GM19240 (cell line): ENCODE measurements around the gene CRAMP1.

Experiments
- DNase-seq: peaks from one replicate; pipeline ENCODE4 v3.0.0; 2011; ENCODE audit warnings: low spot score; ENCODE audit not compliant: insufficient read length

CRAMP1 gene

DNA sequence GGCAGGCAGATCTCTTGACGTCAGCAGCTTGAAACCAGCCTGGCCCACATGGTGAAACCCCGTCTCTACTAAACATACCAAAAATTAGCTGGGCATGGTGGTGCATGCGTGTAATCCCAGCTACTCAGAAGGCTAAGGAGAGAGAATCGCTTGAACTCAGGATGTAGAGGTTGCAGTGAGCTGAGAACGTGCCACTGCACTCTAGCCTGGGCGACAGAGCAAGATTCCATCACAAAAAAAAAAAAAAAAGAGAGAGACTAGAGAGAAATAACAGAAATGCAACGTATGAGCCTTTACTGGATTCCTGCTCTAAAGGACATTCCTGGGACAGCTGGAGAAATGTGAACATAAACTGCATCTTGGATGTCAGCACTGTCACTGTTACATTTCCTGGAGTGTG is 11.1 kb upstream of the CRAMP1 start:
- no peak for DNase-seq

GRCh38 chr16:1601489-1601888 is 10.7 kb upstream of the CRAMP1 start:
- no peak for DNase-seq

- DNase-seq = no peak
Measured at GRCh38 chr16:1602285-1602684, 9.9 kb upstream of the CRAMP1 start.

GRCh38 chr16:1606774-1607173 is 5.4 kb upstream of the CRAMP1 start:
- no peak for DNase-seq

- no peak for DNase-seq
Measured at GRCh38 chr16:1607971-1608370, 4.2 kb upstream of the CRAMP1 start.

DNA sequence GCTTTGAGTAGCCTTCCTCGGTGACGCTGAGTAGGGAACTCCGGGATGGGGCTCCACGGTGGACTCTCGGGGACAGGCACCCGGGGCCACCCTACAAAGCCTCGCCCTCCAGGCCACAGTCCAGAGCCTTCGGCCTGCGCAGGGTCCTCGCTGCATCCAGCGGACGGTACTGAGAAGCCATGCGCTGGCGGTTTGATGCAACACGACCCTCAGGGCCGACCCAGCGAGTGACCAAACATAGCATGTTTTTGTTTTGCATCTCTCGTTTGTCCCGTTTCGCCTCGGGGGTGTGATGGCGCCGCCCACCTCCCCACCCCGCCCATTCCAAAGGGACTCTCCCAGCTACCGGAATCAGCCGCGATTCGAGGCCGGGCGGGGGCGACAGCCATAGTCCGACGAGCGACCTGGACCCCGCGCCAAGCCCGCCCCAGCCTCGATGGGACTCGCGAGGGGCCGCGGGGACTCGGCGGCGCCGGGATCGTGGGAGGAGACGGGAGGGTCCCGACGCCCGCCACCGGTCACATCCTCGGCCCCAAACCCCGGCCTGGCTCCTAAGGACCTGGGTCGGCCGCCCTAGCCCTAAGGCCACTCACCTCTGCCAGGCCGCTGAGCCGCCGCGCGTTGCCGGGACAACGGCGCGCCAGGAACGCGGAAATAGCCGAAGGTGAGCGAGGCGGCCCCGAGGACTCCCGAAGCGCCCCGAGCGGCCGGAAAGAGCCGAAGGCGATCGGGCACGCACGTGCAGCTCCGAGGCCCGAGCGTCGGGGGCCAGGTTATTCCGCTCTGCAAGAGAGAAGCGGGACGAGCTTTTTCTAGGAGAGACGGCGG is 1.9 kb upstream of the CRAMP1 start:
- peak; percentile 82 for DNase-seq

GRCh38 chr16:1610899-1611632 is 1.1 kb upstream of the CRAMP1 start:
- no peak for DNase-seq

GRCh38 chr16:1613211-1613622 is 1.1 kb downstream of the CRAMP1 start:
- DNase-seq = no peak

DNA sequence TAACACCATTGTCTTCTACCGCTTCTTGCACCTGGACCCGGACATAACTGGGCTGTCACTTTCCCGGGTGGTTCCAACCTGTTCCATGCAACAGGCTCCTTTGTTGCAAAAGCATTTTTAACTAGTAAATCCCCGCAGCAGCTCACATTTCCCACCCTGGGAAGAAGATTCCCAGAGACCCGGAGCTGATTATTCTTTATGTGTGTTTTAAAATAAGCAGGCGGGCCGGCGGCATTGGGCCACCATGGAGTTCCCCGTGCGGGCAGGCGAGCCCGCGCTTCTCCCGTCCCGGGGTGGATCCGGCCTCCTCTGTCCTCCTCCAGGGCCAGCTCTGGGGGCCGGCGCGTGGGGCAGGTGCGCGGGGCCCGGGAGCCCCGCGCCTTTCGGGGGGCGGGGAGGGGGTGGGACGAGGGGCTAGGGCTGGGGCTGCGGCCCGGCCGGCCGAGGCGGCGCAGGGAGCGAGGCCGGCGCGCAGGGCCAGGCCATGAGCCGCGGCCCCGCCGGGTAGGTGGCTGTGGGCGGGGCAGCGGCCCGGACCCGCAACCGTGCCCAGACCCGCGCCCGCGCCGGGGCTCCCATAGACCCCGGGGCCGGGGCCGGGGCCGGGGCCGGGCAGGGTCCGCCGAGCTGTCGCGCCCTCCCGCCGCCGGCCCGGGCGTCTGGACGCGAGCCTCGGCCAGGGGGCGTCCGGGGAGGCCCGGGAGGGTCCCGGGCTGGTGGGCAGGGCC is 1.7 kb downstream of the CRAMP1 start:
- no peak for DNase-seq

GRCh38 chr16:1614456-1615102 is 2.4 kb downstream of the CRAMP1 start:
- DNase-seq = no peak

DNA sequence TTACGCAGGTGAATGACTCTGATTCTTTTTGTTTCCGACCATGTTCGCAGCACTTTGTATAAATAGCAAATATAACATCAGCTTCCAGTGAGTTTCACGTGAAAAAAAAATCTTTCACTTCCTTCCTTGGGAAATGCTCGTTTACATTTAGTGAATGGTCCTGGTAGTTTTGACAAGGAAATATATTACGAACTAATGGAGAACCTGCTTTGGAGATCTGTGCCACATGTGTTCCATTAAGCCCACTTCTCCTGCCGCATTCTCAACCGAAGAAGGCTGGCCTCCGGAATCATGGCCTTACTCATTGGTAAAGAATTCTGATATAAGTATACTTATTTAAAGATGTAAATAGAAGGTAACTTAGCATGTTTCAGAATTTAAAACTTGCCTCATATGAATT is 3.6 kb downstream of the CRAMP1 start:
- DNase-seq = no peak

- no peak for DNase-seq
Measured at GRCh38 chr16:1619976-1620375, 7.8 kb downstream of the CRAMP1 start.

- no peak for DNase-seq
Measured at GRCh38 chr16:1620391-1620790, 8.2 kb downstream of the CRAMP1 start.

- DNase-seq = no peak
Measured at GRCh38 chr16:1621851-1622250, 9.7 kb downstream of the CRAMP1 start.

GRCh38 chr16:1626327-1626726 is 14.2 kb downstream of the CRAMP1 start:
- DNase-seq = no peak

- DNase-seq = no peak
Measured at GRCh38 chr16:1626776-1627175, 14.6 kb downstream of the CRAMP1 start.

DNA sequence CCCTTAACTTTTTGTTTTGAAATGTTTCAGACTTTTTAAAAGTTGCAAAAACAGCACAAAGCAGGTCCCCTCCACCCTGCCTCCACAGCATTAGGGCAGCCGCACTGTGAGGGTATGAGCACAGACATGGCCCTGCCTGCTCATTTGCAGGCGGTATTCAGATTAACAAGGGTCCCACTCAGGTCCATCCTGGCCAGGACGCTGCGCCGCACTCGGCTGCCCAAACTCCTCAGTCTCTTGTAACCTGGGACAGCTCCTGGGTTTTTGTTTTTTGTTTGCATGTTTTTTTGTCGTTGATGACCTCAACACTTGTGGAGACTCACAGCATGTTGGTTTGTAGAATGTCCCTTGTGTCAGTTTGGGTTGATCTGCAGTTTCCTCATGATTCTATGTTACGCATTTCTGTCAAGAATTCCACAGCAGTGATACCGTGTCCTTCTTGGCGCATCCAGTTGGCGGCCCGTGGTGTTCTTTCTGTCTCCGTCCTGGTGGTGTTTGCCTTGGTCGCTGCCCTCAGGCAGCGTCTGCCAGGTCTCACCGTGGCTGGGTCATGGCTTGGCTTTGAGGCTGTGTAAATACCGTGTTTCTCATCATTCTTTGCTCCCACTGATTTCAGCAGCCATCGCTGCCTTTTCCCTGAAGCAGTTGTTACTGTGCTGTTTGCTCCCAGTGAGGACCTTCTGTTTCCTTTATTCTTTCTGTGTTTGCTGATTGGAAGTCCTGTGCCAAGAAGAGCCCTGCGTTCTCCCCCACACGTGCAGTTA is 18.5 kb downstream of the CRAMP1 start:
- no peak for DNase-seq

DNA sequence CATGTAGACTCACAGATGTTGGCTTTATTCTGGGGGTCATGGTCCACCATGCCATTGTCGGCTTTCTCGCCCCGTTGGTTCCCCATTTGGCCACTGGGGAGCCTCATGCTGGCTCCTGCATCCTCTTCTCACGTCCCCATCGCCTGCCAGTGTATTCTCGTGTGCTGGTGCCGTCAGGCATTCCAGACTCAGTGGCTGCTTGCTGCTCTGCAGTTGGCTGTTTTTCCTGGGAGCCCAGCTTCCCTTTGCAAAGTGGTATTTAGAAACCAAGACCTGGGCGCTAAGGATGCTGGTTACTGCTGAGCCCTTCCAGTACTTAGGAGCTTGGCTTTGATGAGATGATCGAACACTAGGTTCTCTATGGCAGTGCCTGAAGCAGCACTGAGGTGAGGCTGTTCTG is 19.1 kb downstream of the CRAMP1 start:
- DNase-seq = no peak

- no peak for DNase-seq
Measured at GRCh38 chr16:1631931-1632637, 19.9 kb downstream of the CRAMP1 start.

- no peak for DNase-seq
Measured at GRCh38 chr16:1632638-1632970, 20.4 kb downstream of the CRAMP1 start.
